Measurements from ENCODE around the gene HNRNPM.
"Not testable (repeated sequence)": the region's sequence is repeated elsewhere in the genome, so short reads cannot be mapped to it uniquely, and the experiment has no call there.

Gene HNRNPM

GRCh38 chr19:8429044-8429443, 15.7 kb upstream of the HNRNPM start:
- DNase-seq, result no peak

- DNase-seq, result no peak
These were observed 14.9 kb upstream of the HNRNPM start for GRCh38 chr19:8429826-8430225.

- no peak for DNase-seq
These were observed 14.1 kb upstream of the HNRNPM start for GRCh38 chr19:8430650-8431049.

GRCh38 chr19:8438236-8438635, 6.5 kb upstream of the HNRNPM start:
- DNase-seq, result no peak

- DNase-seq, result no peak
These were observed 2.8 kb upstream of the HNRNPM start for GRCh38 chr19:8441725-8442544.

GRCh38 chr19:8444140-8444676, 567 bp upstream of the HNRNPM start:
- DNase-seq, result not testable (repeated sequence)

- DNase-seq, result no peak
These were observed 770 bp downstream of the HNRNPM start for GRCh38 chr19:8445488-8446001.

GRCh38 chr19:8446061-8446709, 1.4 kb downstream of the HNRNPM start:
- no peak for DNase-seq

- DNase-seq, result no peak
These were observed 5.1 kb downstream of the HNRNPM start for GRCh38 chr19:8449830-8450229.

GRCh38 chr19:8451377-8451776, 6.6 kb downstream of the HNRNPM start:
- no peak for DNase-seq

- no peak for DNase-seq
These were observed 7.1 kb downstream of the HNRNPM start for GRCh38 chr19:8451885-8452284.

- no peak for DNase-seq
These were observed 7.8 kb downstream of the HNRNPM start for GRCh38 chr19:8452446-8453123.

GRCh38 chr19:8453616-8454015, 8.8 kb downstream of the HNRNPM start:
- no peak for DNase-seq

- no peak for DNase-seq
These were observed 9.4 kb downstream of the HNRNPM start for GRCh38 chr19:8454218-8454617.

GRCh38 chr19:8455018-8455417, 10.2 kb downstream of the HNRNPM start:
- no peak for DNase-seq

- no peak for DNase-seq
These were observed 11.3 kb downstream of the HNRNPM start for GRCh38 chr19:8456064-8456463.

- DNase-seq, result no peak
These were observed 12.4 kb downstream of the HNRNPM start for GRCh38 chr19:8457209-8457608.

GRCh38 chr19:8457827-8458226, 13.1 kb downstream of the HNRNPM start:
- DNase-seq, result no peak

- peak; percentile 30 for DNase-seq
These were observed 13.6 kb downstream of the HNRNPM start for GRCh38 chr19:8458380-8458779.

- DNase-seq, result no peak
These were observed 14.3 kb downstream of the HNRNPM start for GRCh38 chr19:8459095-8459494.

GRCh38 chr19:8459520-8460270, 14.9 kb downstream of the HNRNPM start:
- DNase-seq, result no peak

- DNase-seq, result no peak
These were observed 15.9 kb downstream of the HNRNPM start for GRCh38 chr19:8460516-8461298.
